GM18868 (cell line): ENCODE results near the gene OR2T2.
A peak's percentile ranks its signal among the peaks of the same experiment; 100 is the strongest.
"Not testable (repeated sequence)": the region's sequence is repeated elsewhere in the genome, so short reads cannot be mapped to it uniquely, and the experiment has no call there.

ENCODE experiments used
- ATAC-seq: cut with Tn5 transposase; IDR thresholded peaks from one replicate; pipeline ENCODE4 v1.9.1; 2021; ENCODE audit warnings: mild to moderate bottlenecking, moderate library complexity; ENCODE audit not compliant: unreplicated experiment

The OR2T2 gene

GRCh38 chr1:248445399-248445798, at the start of gene OR2T2:
OR2T2 (plus strand) TSS chr1:248445637; CDS start chr1:248452798, 7,161 bp downstream.
- not testable (repeated sequence) for ATAC-seq

- no peak for ATAC-seq
These were observed 42.7 kb upstream of the OR2T2 start, which contains the start of gene OR2T1 for GRCh38 chr1:248402748-248403147. OR2T1 (plus strand) TSS chr1:248403048; CDS start chr1:248406148, 3,100 bp downstream.

- ATAC-seq: no peak
These were observed 41.4 kb upstream of the OR2T2 start for GRCh38 chr1:248404024-248404423.

- ATAC-seq: peak; percentile 65
These were observed 38.4 kb upstream of the OR2T2 start for GRCh38 chr1:248406721-248407692.

- ATAC-seq: no peak
These were observed 29.2 kb upstream of the OR2T2 start for GRCh38 chr1:248416226-248416625.

- no peak for ATAC-seq
These were observed 27.6 kb upstream of the OR2T2 start for GRCh38 chr1:248417854-248418253.

GRCh38 chr1:248421384-248421783, 24.1 kb upstream of the OR2T2 start:
- ATAC-seq: no peak

- peak; percentile 59 for ATAC-seq
These were observed 17.8 kb upstream of the OR2T2 start for GRCh38 chr1:248427526-248428191.

GRCh38 chr1:248428192-248428533, 17.3 kb upstream of the OR2T2 start:
- peak; percentile 99 for ATAC-seq

GRCh38 chr1:248431683-248432082, 13.8 kb upstream of the OR2T2 start:
- ATAC-seq: not testable (repeated sequence)

GRCh38 chr1:248432201-248432600, 13.2 kb upstream of the OR2T2 start:
- not testable (repeated sequence) for ATAC-seq

GRCh38 chr1:248433811-248434415, 11.5 kb upstream of the OR2T2 start:
- not testable (repeated sequence) for ATAC-seq

GRCh38 chr1:248434913-248435312, 10.5 kb upstream of the OR2T2 start:
- ATAC-seq: peak; percentile 52

- ATAC-seq: peak; percentile 60
These were observed 9.1 kb upstream of the OR2T2 start for GRCh38 chr1:248436303-248436702.

GRCh38 chr1:248438668-248439067, 6.8 kb upstream of the OR2T2 start:
- peak; percentile 74 for ATAC-seq

- ATAC-seq: peak; percentile 26
These were observed 6.2 kb upstream of the OR2T2 start for GRCh38 chr1:248439283-248439682.

GRCh38 chr1:248442500-248443277, 2.7 kb upstream of the OR2T2 start:
- ATAC-seq: not testable (repeated sequence)

GRCh38 chr1:248444603-248445002, 834 bp upstream of the OR2T2 start:
- ATAC-seq: not testable (repeated sequence)

GRCh38 chr1:248448409-248449074, 3.1 kb downstream of the OR2T2 start:
- ATAC-seq: peak; percentile 70
